ENCODE results near the gene TGFBR2.

Gene TGFBR2

DNA sequence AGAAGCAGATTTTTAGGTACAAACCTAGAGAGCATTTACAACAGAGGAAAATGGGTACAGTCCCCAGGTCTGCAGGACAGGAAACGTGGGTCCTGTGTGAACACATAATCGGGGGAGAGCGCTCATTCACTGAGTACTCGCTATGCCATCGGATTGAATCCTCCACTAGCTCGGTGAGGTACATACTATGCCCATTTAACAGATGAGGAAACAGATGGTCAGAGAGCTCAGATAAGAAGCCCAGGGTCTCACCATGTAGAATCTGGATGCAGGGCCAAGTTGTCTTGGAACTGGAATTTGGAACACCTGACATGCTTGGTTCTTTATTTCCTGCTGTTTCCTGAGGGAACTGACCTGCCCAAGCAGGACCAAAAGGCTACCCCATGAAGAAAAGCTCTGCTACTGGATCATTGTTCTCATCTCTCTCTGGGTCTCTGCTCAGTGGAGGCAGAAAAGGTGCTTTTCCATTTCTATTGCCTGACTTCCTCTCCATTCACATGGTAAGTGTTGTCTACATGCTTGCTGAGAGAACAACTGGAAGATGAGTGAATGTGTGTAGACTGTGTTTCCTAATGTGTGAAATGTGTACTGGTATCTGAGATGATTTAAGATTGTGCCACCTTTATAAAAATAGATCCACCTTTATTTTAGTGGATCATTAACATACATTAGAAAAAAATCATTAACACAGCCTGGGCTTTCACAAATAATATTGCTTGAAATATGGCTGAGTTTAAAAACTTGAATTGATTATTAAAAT lies 89.1 kb downstream of the TGFBR2 start:
- no peak for DNase-seq

DNA sequence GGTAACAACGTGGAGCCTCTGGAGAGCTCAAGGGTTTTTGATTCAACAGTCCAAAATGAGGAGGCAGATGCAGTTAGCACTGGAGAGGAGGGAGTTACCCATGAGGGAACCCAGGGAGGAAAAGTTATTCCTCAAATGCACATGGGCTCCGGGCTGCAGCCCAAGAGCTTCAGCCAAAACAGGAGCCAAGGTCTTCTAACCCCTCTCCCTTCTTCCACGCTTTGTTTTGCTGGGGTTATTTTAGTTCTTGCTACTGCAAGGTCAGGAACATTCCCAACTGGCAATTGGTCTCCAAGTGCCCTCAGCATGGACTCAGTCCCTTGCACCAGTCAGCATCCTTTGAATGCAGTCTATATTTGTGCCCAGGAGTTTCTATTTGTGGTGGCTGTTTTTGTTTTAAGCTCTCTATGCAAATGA lies 90.0 kb downstream of the TGFBR2 start:
- no peak for DNase-seq

DNA sequence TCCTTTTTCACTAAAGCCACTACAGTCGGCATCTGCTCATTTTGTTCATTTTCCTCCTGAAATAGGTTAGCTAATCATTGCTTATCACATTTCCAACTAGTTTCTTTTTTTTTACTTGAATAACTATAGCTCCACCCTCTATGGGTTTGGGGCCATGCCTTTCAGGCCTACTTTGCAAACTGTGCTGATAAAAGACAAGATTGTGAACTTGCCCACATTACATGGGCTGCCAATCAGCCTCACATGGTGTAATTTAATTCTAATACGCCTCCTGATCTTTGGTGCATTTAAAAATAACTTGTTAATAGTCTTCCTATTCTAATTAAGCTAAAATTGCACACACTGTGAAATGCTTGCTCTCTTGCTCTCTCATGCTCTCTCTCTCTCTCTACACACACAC lies 90.5 kb downstream of the TGFBR2 start:
- DNase-seq: no peak

DNA sequence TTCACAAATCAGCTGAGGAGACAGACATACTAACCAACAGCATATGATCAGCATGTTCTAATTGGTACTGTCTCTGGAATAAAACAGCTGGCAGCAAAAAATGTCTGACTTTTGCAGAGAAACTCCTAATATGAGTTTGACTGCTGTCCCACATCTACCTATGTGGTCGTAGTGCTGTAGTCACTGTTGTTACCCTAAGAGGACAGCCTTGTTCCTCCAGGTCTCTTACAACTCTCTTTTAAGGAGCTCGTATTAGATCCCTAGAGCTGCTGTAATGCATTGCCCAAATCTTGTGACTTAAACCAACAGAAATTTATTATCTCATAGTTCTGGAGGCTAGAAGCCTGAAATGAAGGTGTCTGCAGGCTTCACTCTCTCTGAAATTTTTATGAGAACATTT lies 92.1 kb downstream of the TGFBR2 start:
- no peak for DNase-seq

DNA sequence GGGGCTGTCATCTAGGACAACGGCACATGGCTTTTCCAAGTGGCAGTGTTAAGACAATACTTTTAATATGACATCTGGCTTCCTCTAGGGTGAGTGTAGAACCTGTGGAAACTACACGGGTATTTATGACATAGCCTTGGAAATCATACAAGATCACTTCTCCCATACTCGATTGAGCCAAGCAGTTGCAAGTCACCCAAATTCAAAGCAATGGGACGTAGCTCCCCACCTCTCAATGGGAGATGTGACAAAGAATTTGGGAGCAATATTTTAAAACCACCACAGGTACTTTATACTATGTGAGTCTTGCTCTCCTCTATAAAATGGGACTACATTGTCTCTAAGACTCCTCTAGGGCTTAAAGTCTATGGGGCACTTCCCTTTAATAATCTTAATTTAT lies 93.5 kb downstream of the TGFBR2 start:
- DNase-seq: no peak

DNA sequence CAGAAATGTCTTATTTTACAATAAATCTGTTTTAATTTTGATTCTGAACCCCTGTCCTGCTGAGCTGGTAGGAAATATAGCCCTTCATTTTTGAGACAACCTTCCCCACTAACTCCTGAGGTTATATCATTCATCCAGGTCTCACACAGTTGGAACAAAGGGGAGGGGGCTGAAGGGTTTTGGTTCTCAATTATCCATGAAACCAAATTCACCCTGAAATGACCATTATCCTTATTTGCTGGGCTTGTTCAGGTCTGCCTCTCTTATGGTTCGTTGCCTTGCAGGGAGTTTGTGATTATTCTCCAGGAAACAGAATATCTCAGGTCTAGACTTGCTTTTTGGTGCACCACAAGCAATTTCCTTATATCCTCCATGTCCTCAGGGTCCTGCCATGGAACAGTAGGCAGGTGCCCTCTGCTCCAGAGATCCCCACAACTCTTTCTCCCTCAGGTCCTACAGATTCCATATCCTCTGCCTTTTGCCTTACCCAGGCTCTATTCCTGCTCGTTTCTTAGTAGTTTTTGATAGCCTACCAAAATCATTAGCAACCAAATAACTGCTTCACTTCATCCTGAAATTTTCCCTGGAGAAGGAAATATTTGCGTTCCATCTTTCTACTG lies 94.4 kb downstream of the TGFBR2 start:
- DNase-seq: no peak

DNA sequence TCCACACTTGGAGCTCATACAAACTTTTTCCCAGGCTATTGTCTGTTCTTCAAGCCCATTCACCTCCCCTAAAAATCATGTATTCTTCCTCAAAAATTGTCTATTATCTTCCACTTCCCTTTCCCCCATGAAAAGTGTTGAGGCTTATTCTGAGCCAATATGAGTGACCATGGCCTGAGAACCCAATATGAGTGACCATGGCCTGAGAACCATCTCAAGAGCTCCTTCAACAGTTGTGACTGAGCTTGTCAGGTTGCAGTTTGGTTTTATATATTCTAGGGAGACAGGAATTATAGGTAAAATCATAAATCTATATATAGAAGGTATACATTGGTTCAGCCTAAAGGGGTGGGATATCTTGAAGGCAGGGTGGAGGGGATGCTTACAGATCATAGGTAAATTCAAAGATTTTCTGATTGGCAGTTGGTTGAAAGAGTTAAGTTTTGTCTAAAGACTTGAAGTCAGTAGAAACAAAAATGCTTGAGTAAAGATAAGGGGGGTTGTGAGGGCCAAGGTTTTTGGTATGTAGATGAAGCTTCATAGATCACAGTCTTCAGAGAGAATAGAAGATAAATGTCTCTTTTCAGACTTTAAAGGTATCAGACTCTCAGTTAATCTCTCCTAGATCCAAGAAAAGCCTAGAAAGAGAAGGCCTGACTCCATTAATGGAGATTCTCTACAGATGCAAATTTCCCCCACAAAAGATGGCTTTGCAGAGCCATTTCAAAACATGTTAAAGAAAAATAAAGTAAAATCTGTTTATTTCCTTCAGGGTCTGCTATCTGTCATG lies 95.8 kb downstream of the TGFBR2 start:
- no peak for DNase-seq

DNA sequence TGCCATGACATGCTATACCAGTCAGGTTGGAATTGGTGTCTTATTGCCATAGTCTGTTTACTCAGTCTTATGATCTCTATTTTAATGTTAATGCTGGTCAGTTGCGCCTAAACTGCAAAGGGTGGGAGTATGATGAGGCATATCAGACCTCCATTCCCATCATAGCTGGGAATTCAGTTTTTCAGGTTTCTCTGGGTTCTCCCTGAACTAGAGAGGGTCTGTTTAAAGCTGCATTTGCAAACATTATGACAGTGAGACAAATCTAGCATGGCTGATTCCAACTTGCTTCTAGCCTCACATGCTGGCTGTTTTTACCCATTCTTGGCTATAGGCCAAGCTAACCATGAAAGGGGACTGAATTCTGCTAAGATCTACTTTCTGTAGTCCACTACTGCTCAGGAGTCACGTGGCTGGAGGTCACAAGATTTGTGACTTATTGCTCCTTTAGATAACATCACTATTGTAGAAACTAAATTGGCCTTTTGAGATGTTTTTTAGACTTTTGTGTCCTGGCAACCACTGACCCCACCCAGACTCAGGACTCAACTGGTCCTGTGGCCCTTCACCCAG lies 96.5 kb downstream of the TGFBR2 start:
- no peak for DNase-seq

DNA sequence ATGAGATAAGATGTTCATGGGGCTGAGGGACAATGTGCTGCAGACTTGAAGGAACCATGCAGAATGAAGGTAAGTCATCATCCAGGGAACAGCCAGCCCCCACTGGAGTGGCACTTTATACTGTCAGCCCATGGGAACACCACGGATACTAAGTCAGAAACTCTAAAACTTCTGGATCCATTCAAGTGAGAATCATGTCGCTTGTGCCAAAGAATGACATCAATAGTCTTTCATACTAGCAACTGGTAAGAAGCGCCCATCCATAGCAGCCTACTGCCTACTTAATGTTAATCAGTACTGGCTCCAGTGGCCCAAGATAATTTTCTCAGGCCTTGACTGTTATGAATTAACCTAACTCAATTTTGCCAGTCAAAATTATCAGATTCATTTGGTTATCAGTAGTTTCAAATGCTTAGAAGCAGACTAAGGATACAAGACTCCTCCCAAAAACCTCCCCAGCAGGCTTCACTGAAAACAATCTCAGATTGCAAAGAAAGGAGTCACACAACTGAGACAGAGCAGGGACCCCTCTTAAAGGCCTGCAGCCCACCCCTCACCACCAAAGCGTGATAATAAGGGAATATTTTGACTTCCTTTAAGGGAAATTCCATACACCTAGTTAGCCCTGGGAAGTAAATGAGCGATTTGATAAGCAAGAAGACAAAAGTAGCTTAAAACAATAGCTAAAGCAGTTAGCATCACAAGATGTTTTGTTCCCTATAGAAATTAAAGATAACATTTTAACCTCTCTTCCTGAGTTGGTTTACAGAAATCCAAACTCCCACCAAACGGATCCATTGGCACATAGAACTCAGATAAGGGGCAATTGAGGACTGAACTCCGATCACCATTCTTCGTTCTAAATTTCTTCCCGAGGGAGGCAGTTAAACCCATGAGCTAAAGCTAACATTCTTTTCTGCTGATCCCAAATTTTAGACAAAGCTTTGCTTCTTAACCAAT lies 98.8 kb downstream of the TGFBR2 start:
- no peak for DNase-seq

DNA sequence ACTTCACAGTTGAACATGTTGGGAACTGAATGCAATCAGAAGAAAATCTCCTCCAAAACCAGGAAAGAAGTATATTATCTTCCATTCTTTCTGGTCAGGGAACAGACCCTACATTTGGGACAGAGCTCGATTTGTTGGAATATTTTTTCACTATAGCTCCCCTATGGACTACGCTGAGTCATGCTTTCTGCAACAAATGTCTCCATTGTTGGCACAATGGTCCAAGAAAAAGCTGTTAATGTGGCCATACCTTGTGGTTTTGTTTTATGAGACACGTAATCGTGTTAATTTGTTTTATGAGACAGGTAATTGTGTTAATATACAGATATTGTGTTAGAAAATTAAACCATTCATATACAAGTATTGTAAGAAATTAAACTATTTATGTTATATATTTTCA lies 101.4 kb downstream of the TGFBR2 start:
- DNase-seq: no peak

DNA sequence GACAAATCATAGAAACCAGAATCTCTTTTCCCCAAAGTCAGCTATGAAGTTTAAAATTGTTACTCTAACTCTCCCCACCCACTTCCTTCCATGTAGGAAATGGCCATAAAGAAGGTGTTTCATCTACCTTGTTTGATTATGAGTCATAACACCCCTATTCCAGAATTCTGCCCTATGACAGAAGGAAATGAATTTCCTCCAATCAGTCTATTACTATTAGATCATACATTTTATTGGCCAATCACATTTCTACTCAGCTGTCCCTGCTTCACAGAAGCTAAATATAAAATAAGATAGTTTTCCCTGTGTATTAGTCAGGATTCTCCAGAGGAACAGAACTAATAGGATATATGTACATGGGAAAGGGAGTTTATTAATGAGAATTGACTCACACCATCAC lies 102.1 kb downstream of the TGFBR2 start:
- DNase-seq: no peak

DNA sequence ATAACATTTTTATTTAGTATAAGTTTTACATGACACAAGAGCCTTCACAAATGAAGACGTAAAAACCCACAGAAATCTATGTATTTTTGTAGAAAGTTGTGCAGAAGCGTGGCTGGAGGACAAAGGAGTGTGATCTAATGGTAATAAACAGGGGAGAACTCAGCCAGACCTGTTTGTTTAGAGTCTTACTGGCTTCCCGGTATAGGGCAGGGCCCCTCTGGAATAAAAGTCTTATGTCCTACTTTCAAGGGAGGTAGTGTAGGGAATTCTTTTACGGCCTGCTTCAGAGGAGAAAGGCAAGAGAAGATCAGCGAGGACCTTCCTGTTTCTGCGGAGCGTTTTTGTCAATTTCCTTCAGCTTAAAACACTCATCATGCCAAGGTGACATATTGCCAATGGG lies 103.6 kb downstream of the TGFBR2 start:
- no peak for DNase-seq

DNA sequence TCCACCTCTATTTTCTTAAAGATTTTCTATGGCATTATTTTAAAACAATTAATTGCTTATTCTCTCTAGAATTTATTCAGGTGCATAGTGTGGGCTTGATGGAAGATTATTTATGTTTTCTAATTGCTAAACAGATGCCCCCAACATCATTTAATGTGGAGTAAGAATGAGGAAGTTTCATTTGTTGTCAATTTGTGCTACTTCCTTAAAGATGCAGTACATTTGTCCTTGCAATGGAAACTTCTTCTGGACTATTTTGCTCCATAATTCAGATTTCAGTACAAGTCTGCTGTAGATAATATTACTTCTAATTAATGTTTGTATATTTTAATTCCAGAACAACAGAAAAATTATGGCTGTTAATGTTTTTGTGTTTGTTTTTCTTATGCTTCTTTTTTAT lies 104.8 kb downstream of the TGFBR2 start:
- DNase-seq: no peak

DNA sequence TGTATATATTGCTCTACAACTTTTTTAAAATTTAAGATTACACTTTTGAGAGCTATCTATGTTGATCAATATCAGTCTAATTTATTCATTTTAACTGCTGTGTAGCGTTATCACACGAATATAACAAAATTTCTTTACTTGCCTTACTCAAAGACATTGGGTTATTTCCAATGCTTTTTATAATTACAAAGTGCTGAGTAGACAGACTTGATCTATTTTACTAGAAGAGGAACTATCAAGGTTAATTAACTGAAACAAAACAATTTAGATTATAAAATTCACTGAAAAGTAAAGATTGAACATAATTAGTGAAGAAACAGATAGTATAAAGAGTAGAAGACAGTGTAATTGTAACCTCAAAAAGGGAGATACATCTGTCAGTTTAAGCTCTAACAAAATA lies 105.5 kb downstream of the TGFBR2 start:
- DNase-seq: no peak

DNA sequence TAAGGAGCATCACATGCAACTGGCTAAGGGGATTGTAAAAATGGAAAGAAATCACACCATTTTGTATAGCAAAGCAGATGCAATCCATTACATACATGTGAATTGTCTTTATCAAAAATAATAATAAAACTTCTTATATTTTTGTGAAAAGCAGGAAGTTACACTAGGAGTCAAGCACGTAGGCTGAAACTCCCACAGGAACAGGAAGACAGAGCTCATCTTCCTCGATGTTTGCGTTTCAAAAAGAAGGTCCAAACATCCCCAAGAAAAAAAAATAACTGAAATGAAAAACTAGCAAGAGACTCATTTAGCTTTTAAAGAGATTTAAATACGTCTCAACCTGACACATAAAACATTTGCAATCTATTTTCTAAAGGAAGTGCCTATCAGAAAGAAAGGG lies 106.6 kb downstream of the TGFBR2 start:
- DNase-seq: no peak

DNA sequence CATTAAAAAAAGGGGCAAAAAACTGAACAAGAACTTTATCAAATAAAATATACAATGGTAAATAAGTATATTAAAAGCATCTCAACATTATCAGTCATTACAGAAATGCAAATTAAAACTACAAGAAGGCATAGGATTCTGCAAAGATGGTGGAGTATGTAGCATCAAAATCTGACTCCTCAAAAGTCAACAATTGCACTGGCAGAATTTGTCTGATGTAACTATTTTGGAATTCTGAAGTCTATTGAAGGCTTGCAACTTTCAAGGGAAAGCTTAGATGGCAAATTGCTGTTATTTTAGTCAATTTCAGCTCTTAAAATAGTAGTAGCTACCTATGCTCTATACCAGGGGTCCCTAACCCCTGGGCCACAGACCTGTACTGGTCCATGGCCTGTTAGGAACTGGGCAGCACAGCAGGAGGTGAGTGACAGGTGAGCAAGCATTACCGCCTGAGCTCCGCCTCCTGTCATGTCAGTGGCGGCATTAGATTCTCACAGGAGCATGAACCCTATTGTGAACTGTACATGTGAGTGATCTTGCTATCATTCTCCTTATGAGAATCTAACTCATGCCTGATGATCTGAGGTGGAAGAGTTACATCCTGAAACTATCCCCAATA lies 107.6 kb downstream of the TGFBR2 start:
- no peak for DNase-seq

DNA sequence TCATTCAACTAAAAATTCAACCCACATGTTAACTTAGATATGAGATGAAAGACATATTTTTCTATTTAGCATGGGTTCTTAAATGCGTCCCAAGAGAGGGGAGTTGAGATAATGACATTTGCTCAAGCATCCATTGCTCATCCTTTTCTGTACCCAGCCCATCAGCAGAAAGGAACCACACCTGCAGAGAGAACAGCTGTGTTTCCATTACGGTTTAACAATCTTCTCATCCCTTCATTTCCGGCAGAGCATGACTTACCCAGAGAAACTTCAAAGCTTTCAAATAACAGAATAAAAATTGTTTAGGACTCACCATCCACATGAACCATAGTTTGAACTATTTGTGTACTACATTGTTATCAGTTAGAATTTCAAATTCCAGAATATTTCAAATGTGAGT lies 113.1 kb downstream of the TGFBR2 start:
- no peak for DNase-seq

DNA sequence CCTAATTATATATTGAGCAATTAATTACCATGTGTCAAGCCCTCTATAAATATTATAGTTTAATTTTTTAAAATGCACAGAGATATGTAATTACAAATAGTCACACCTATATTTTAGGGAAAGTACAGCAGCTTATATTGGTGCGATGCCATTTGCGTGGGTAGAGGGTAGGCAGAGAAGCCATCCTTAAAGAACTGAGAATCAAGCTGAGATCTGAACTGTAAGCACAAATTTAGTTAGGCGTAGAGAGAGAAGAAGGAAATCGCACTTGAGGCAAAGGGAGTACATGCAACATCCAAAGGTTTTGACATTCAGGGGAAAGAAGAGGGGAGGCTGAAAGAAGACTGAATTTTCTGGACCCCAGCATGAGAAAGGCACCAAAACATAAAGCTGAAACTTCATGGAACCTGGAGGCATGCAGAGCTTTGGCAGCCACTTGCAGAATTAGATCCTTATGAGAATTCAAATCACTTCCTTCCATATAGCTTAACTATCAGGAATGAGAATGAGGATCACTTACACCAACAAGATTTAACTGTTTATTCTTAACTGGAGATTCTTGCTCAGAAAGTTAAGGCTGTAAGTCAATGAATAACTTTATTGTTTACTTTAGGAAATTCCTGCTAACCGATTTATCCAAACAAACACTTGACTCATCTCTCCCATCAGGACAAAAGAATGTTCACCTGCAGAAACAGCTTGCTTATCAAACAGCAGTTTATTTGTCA lies 114.3 kb downstream of the TGFBR2 start:
- DNase-seq: no peak

DNA sequence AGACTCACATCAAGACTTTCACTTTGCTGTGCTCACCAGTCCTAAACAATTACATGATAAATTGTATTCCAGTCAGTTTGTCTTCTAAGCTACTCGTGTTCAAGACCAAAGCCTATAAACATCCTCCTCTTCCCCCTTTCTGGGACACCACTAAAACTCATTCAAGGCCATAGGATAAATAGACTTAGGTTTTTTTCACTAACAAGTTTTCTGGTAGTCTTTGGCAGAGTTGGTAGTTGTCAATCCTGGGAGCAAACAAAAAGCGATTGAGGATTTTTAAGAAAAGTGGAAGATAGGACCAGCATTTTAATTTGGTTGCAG lies 114.9 kb downstream of the TGFBR2 start:
- DNase-seq: no peak

DNA sequence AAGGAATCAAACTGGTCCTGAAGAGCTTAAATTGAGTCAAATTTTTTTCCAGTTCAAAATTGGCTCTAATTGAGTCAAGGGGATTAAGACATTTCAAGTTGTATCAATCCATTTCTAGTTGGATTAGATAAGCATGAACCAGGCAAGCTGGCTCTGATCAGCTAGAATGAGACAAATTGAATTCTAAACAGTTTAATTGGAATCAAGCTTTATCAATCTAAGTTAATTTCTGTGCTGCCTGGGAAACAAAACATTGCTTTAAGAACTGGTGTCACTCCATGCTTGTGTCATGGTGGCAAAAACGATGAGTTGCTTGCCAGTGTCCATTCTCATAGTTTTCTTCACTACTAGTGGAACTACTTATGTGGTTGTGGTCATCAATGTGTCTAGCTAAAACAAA lies 116.8 kb downstream of the TGFBR2 start:
- no peak for DNase-seq

DNA sequence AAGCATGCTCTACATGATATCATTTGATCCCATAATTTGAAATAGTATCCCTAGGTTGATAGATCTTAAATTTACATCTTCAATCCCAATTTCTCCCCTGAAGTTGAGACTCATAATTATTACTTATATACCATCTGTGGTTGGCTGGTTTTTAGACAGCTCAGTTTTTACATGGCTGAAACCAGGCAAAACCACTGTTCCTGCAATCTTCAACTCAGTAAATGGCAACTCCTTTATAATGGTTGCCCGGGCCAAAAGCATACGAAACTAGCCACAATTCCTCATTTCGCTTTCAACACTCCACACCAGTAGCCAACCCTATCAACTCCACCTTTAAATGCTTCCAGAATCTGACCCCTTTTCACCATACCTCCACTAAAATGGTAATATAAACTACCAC lies 118.5 kb downstream of the TGFBR2 start:
- no peak for DNase-seq

DNA sequence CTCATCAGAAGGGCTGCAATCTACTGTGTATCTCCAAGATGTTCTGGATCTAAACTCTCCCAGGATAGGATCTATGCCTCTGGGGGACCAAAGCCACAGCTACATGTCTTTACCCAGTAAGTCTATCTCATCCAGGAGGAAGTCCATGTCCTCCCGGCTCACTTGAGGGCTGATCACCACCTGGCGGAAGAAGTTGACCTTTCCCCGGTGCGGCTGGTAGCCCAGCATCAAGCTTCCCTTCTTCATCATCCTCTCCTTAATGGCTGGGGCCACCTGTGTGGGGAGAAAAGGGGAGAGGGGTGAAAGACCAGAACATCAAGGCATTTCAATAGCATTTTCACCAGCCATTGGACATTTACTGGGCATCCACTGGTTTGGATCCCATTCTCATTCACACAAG lies 121.7 kb downstream of the TGFBR2 start:
- DNase-seq: no peak
